Adipocyte (in vitro differentiated cells): ENCODE results near the gene STAB2.

Experiments used
- DNase-seq: peaks from one replicate; pipeline ENCODE4 v3.0.0-alpha.2; 2015; ENCODE audit warnings: low read depth
- H3K27me3 ChIP-seq: replicated peaks from 2 replicates; pipeline ENCODE4 v1.7.0; 2013; ENCODE audit warnings: mild to moderate bottlenecking, low read length, moderate library complexity; ENCODE audit not compliant: control insufficient read depth, insufficient read depth
- H3K36me3 ChIP-seq: 2 replicates; pipeline ENCODE4 v1.7.0; 2013; ENCODE audit warnings: low read length, mild to moderate bottlenecking, moderate library complexity; ENCODE audit not compliant: control insufficient read depth, insufficient read depth, severe bottlenecking
- H3K4me1 ChIP-seq: 2 replicates; pipeline ENCODE4 v1.7.0; 2013; ENCODE audit warnings: mild to moderate bottlenecking, low read length, moderate library complexity; ENCODE audit not compliant: control insufficient read depth, insufficient read depth
- H3K4me3 ChIP-seq: 2 replicates; pipeline ENCODE4 v1.7.0; 2013; ENCODE audit warnings: mild to moderate bottlenecking, low read length, moderate library complexity
- H3K9ac ChIP-seq: 2 replicates; pipeline ENCODE4 v1.7.0; 2013; ENCODE audit warnings: mild to moderate bottlenecking, low read length, moderate library complexity
- H3K9me3 ChIP-seq: 2 replicates; pipeline ENCODE4 v1.7.0; 2013; ENCODE audit warnings: mild to moderate bottlenecking, low read length, moderate library complexity; ENCODE audit not compliant: control insufficient read depth

Gene STAB2

DNA sequence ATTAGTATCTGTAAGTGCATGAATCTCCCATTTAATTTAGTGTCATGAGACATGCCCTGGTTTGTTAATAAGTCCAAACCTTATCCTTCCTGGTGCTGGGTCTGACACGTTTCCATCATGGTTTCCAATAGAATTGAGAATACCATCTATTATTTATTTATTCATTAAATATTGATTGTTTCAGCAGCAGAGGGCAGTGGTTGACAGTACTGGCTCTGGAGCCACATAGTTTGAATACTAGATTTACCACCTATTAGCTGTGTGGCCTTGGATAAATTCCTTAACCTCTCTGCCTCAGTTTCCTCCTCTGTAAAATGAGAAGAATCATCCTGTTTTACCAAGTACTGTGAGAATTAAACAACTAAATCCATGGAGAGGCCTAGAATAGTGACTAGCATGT lies 941 bp upstream of the STAB2 start:
- Histone ChIP-seq H3K9ac (no peak overlapping the region), H3K27me3 (peaks cover 28% of the 10 kb centered on the region)
- peak; percentile 11 for DNase-seq

DNA sequence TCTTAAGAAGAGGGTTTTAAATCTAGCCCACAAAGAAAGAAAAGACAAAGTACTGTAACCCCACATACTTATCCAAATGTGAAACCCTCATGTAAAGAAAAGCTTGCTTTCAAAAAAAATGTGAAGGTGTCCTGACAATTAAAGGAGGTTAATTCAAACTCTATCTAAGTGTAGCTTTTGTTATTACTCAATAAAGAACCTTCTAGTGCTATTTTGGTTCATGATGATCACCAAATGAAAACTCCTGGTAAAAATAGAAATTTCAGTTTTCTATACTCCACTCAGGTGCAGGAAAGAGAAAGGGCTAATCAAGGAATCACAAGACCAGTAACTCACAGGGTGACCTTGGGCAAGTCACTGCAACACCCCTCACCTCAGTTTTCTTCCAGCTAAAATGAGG lies 1.6 kb downstream of the STAB2 start:
- no peaks in the 10 kb centered on the region for H3K9me3 ChIP-seq
- H3K36me3 ChIP-seq: no peaks in the 10 kb centered on the region
- peaks cover 18% of the 10 kb centered on the region for H3K27me3 ChIP-seq
- peaks cover 8% of the 10 kb centered on the region for H3K4me1 ChIP-seq
- DNase-seq: no peak
- H3K4me3 ChIP-seq: no peak overlapping the region
- H3K9ac ChIP-seq: no peak overlapping the region

More for the DNA sequence above, 941 bp upstream of the STAB2 start:
- Histone ChIP-seq H3K9me3 (no peaks in the 10 kb centered on the region), H3K36me3 (no peaks in the 10 kb centered on the region), H3K4me1 (peaks cover 8% of the 10 kb centered on the region), H3K4me3 (no peak overlapping the region)

DNA sequence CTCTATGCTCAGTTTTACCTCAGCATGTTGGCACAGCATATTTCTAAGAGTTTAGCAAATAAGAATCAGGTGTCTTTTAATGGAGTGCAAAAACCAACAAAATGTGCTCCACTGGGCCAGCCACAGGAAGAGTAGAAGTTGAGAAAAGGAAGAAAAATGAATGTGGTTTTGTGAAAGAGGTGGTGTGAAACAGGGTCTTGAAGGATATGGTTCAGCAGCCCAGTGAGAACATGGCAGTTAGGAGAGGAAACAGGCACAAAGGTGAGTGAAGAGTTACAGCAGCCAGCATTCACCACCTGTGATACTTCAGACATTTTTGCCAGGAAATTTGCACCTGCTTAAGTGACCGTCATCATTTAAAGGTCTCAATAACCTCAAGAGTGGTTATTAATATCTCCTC lies 2.4 kb downstream of the STAB2 start:
- DNase-seq: no peak
- no peaks in the 10 kb centered on the region for H3K36me3 ChIP-seq
- peaks cover 12% of the 10 kb centered on the region for H3K27me3 ChIP-seq
- peaks cover 6% of the 10 kb centered on the region for H3K4me1 ChIP-seq
- no peaks in the 10 kb centered on the region for H3K9me3 ChIP-seq
- no peak overlapping the region for H3K9ac ChIP-seq
- H3K4me3 ChIP-seq: no peak overlapping the region

DNA sequence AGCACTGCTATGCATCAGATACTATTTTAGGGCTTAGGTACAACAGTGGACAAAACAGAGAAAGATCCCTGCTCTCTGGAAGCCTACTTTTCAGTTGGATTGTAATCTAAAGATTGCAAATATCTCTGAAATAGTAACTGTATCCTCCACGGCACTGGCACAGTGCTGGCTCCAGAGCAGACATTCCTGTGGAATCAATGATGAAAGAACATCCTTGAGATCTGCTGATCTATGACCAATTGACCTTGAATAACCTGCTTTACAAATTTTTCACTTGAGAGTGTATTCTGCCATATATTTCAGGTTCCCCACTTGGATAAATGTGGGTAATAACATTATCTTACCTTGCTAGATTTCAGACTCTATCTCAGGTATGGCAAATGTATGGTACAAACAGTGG lies 3.2 kb downstream of the STAB2 start:
- no peaks in the 10 kb centered on the region for H3K36me3 ChIP-seq
- peaks cover 6% of the 10 kb centered on the region for H3K27me3 ChIP-seq
- H3K9me3 ChIP-seq: no peaks in the 10 kb centered on the region
- DNase-seq: no peak
- H3K4me3 ChIP-seq: no peak overlapping the region
- no peak overlapping the region for H3K9ac ChIP-seq
- H3K4me1 ChIP-seq: no peaks in the 10 kb centered on the region

DNA sequence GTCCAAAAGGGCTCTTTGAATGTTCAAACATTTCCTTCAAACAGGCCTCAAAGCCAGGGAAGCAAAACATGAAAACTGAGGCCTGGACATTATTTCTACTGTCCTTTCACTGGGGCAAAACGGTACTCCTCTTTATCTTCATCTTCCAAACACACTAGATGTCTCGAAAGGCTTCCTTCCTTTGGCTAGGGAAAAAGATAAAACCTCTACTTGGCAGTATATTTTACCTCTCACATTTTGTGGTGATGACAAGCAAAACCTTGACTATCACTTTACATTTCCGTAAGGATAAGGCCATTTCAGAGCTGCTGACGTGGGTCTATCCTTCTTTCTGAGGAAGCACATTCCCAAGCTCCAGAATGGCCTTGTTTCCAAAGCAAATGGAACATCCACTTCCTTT lies 9.9 kb downstream of the STAB2 start:
- no peaks in the 10 kb centered on the region for H3K36me3 ChIP-seq

DNA sequence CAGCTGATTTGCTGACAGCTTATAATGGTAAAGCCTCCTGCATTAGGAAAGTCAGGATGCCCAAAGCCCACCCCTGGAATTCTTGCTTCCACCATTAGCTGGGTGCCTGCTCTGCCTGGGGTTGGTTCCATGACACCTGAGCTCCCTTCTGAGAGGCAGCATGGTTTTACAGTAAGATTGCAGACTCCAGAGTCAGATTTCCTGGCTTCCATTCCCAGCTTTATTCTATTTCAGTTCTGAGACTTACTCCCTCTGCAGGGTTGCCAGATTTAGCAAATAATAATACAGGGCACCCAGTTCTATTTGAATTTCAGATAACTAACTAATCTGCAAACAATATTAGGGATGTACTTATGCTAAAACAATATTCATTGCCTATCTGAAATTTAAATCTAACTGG lies 12.2 kb downstream of the STAB2 start:
- H3K4me3 ChIP-seq: no peak overlapping the region

More for the DNA sequence above, 9.9 kb downstream of the STAB2 start:
- Histone ChIP-seq H3K9ac (no peak overlapping the region), H3K27me3 (no peaks in the 10 kb centered on the region), H3K4me1 (no peaks in the 10 kb centered on the region), H3K4me3 (no peak overlapping the region), H3K9me3 (no peaks in the 10 kb centered on the region)
- DNase-seq: no peak

DNA sequence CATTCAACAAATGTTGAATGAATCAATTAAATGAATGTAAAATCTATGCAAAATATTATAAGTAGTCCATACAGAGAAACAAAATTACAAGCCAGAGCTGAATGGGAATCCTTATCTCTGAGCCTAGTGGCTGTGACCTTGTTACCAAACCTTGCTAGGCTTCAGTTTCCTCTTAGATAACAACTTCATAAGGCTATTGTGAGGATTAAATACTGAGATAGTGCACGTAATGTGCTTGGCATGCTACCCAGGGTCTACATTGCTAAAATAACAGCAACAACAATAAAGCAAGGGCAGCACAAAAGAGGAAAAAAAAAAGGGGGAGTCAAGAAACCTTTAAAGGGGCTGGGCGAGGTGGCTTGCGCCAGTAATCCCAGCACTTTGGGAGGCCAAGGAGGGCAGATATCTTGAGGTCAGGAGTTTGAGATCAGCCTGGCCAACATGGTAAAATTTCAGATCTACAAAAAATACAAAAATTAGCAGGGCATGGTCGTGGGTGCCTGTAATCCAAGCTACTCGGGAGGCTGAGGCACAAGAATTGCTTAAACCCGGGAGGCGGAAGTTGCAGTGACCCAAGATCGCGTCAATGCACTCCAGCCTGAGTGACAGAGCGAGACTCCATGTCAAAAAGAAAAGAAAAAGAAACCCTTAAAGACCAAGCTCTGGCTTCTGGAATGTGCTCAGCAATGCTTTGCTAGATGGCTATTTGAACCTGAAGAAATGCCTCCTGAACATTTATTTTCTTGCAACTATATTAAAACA lies 14.1 kb downstream of the STAB2 start:
- no peak for DNase-seq
- H3K27me3 ChIP-seq: no peaks in the 10 kb centered on the region
- H3K36me3 ChIP-seq: no peaks in the 10 kb centered on the region
- H3K9me3 ChIP-seq: peaks cover 8% of the 10 kb centered on the region
- no peak overlapping the region for H3K9ac ChIP-seq
- no peaks in the 10 kb centered on the region for H3K4me1 ChIP-seq
- H3K4me3 ChIP-seq: no peak overlapping the region

More for the DNA sequence above, 12.2 kb downstream of the STAB2 start:
- H3K9ac ChIP-seq: no peak overlapping the region
- no peaks in the 10 kb centered on the region for H3K9me3 ChIP-seq
- H3K27me3 ChIP-seq: no peaks in the 10 kb centered on the region
- H3K4me1 ChIP-seq: no peaks in the 10 kb centered on the region
- no peaks in the 10 kb centered on the region for H3K36me3 ChIP-seq
- no peak for DNase-seq

DNA sequence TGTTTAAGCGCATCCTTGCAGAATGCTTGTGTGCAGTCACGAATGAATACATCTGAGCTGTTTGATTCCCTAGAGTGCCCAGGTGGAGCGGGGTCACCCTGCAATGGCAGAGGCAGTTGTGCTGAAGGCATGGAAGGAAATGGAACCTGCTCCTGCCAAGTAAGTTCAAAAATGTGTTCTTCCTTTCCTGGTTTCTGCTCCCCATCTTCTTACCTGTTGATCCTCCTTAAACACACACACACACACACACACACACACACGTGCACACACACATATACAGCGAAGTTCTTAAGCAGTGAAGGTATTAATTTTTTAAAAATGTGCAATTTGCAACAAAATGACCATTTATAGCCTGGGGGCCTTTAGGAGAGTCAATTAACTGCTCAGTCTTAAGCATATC lies 33.3 kb downstream of the STAB2 start:
- Histone ChIP-seq H3K4me1 (no peaks in the 10 kb centered on the region), H3K27me3 (peaks cover 20% of the 10 kb centered on the region), H3K36me3 (no peaks in the 10 kb centered on the region), H3K9ac (no peak overlapping the region), H3K9me3 (peaks cover 5% of the 10 kb centered on the region), H3K4me3 (no peak overlapping the region)
- no peak for DNase-seq

DNA sequence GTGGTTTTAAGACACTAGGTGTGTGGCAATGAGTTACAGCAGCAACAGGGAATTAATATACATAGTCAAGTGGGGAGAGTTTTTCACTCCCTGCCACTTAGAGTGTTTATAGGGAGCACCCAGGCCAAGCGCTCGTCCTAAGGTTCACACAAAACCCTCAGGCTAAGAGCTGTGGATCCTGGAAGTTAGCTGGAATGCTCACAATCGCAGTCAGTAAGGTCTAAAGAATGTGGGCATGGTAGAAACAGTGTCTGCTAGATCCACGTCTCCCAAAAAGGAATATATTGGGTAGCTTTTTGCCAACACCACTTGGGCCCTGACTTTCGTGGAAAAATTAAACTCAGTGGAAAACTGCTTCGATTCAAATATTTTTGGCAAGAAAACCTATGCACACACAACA lies 36.6 kb downstream of the STAB2 start:
- no peak overlapping the region for H3K9ac ChIP-seq
- no peaks in the 10 kb centered on the region for H3K4me1 ChIP-seq
- H3K9me3 ChIP-seq: peaks cover 5% of the 10 kb centered on the region
- H3K36me3 ChIP-seq: no peaks in the 10 kb centered on the region
- H3K4me3 ChIP-seq: no peak overlapping the region
- no peak for DNase-seq
- H3K27me3 ChIP-seq: peaks cover 13% of the 10 kb centered on the region

DNA sequence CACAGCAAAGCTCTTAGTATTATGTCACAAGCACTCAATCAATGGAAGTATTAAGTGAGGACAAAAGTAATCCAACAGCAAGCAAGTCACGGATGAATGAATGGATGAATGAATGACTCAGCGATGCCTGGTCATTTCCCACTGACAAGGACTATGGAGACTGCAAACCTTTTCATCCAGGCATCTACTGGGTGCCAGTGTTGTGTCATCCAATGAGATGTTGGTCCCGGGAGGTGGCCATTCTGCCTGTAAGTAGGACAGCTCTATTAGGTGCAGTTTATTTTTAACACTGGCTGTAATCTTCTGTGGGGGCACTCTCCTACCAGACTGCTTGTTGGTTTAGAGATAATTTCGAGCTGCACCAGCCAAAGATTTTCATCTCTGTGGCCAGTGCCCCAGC lies 39.4 kb downstream of the STAB2 start:
- Histone ChIP-seq H3K9ac (no peak overlapping the region), H3K27me3 (peaks cover 9% of the 10 kb centered on the region), H3K9me3 (peaks cover 5% of the 10 kb centered on the region), H3K4me3 (no peak overlapping the region), H3K36me3 (no peaks in the 10 kb centered on the region), H3K4me1 (no peaks in the 10 kb centered on the region)
- DNase-seq: no peak

DNA sequence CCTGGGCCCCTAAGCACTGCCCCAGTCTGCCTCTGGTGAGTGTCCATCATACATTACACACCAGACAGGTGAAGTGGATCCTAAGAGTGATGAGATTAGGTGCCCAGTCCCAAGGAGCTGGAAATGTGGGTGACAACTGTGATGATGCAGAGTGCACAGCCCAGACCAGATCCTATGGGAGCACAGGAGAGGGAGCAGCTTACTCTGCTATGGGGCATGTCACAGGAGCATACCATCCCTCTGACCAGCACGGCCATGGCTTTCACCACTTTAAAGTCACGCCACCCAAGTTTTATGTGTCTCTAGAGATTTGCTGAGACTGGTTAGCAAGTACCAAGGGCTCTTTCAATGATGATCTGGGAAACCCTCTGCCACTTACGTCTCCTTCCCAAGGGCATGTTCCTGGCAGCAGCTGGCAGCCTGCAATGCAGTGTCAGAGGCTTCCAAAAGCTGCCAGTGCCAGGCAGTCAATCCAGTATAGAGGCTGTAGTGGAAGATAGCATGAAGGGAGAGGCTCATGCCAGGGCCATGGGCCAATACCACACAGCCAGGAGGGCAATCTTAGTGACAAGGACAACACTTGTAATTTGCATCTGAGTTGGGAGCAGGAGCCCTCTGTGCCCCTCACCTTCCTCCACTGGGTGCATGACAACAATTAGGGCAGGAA lies 40.2 kb downstream of the STAB2 start:
- DNase-seq: no peak
- no peaks in the 10 kb centered on the region for H3K36me3 ChIP-seq
- H3K9me3 ChIP-seq: peaks cover 5% of the 10 kb centered on the region
- peaks cover 9% of the 10 kb centered on the region for H3K27me3 ChIP-seq
- H3K4me3 ChIP-seq: no peak overlapping the region
- H3K4me1 ChIP-seq: no peaks in the 10 kb centered on the region
- no peak overlapping the region for H3K9ac ChIP-seq
